Ovary (tissue), 3 donors: ENCODE measurements around the gene TLNRD1.

ENCODE experiments used
- EP300 ChIP-seq: sonication (generic); formaldehyde crosslinking; IDR thresholded peaks from one replicate; pipeline ENCODE4 v1.6.1; 2017; ENCODE audit warnings: antibody characterized with exemption
- POLR2A ChIP-seq: fragments of 450-650 bp; IDR thresholded peaks from one replicate; pipeline ENCODE4 v1.6.1; 2017; ENCODE audit warnings: antibody characterized with exemption, mild to moderate bottlenecking, moderate library complexity
- TF ChIP-seq, protein P1 (sequence below), 3 donors: fragments of 450-650 bp in 2 of 3; fragments of 200-600 bp in 1 of 3; IDR thresholded peaks; one replicate each; pipeline versions ENCODE4 v1.5.1 to v1.8.0; 2016 to 2022; ENCODE audit warnings: antibody characterized with exemption in 3 of 3, mild to moderate bottlenecking in 1 of 3
- donor health status: DM: no; HTN: no; CAD: no.

DNA sequence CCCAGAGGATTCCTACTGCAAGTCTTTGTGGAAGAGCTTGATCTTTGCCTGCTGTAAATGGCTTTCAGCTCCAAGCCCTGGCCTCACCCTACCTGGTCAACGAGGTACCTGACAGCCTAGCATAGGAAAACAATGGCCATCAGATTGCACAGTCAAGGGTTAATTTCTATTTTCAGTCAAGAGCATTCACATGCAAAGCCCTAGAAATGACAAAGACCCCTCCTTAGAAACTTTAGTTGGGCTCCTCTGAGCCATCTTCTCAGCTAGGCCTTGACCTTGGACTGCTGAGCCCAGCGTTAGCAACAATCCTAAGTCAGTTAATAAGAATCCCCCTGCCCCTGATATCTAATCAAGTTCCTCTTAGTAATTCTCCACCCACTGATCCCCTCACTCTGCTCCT, 29.6 kb upstream of the TLNRD1 start:
- TF ChIP-seq, protein P1, sequence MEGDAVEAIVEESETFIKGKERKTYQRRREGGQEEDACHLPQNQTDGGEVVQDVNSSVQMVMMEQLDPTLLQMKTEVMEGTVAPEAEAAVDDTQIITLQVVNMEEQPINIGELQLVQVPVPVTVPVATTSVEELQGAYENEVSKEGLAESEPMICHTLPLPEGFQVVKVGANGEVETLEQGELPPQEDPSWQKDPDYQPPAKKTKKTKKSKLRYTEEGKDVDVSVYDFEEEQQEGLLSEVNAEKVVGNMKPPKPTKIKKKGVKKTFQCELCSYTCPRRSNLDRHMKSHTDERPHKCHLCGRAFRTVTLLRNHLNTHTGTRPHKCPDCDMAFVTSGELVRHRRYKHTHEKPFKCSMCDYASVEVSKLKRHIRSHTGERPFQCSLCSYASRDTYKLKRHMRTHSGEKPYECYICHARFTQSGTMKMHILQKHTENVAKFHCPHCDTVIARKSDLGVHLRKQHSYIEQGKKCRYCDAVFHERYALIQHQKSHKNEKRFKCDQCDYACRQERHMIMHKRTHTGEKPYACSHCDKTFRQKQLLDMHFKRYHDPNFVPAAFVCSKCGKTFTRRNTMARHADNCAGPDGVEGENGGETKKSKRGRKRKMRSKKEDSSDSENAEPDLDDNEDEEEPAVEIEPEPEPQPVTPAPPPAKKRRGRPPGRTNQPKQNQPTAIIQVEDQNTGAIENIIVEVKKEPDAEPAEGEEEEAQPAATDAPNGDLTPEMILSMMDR (IDR thresholded peaks at IDR 0.05), result no peak
- TF ChIP-seq EP300 (no peak), POLR2A (no peak)
